ENCODE results near the gene GPRIN1.

GPRIN1 gene

GRCh38 chr5:176656467-176656990 lies 46.6 kb upstream of the GPRIN1 start (continued):
- TF ChIP-seq PATZ1 (tag by site-specific recombination; IDR thresholded peaks at IDR 0.05) (no peak), BCL6B (tag by site-specific recombination; IDR thresholded peaks at IDR 0.05) (no peak), YY2 (tag by site-specific recombination; IDR thresholded peaks at IDR 0.05) (no peak)

GRCh38 chr5:176654856-176655255 lies 44.9 kb upstream of the GPRIN1 start:
- Histone ChIP-seq H3K27ac (ENCODE audit: extremely low read depth, low read depth, low read length) (no peak overlapping the region), H3K4me1 (ENCODE audit: control insufficient read depth, insufficient read depth, low read length) (no peaks in the 10 kb centered on the region), H3K36me3 (ENCODE audit: control insufficient read depth in 2 of 2, insufficient read depth in 1 of 2, low read length in 2 of 2) (peaks cover 4 to 16% of the 10 kb centered on the region in 2 experiments; a peak in 2 of 3 replicates), H3K4me3 (ENCODE audit: low read depth, low read length) (no peak overlapping the region), H3K9me3 (ENCODE audit: control insufficient read depth, insufficient read depth, low read depth, low read length) (no peaks in the 10 kb centered on the region)
- CTCF ChIA-PET, result no interaction called here
- POLR2A ChIA-PET, result no interaction called here
- TF ChIP-seq BCL11A (tag by site-specific recombination; IDR thresholded peaks at IDR 0.05; ENCODE audit: low read depth) (no peak), ZNF16 (tag by site-specific recombination; IDR thresholded peaks at IDR 0.05; ENCODE audit: low read depth) (no peak), ZNF692 (tag by site-specific recombination; IDR thresholded peaks at IDR 0.05) (no peak), ZBTB17 (tag by site-specific recombination; IDR thresholded peaks at IDR 0.05) (no peak), ZNF362 (tag by site-specific recombination; IDR thresholded peaks at IDR 0.05) (no peak), KLF16 (tag by site-specific recombination; IDR thresholded peaks at IDR 0.05) (no peak), ZNF501 (tag by site-specific recombination; IDR thresholded peaks at IDR 0.05) (no peak), GLIS2 (tag by site-specific recombination; IDR thresholded peaks at IDR 0.05) (0 out of 2 replicates have a peak, but pooled peaks have one; percentile 2), KLF10 (tag by site-specific recombination; IDR thresholded peaks at IDR 0.05) (no peak), ZNF626 (tag by site-specific recombination; IDR thresholded peaks at IDR 0.05) (no peak), ZNF133 (tag by site-specific recombination; IDR thresholded peaks at IDR 0.05) (no peak), ZNF792 (tag by site-specific recombination; IDR thresholded peaks at IDR 0.05) (no peak), ZSCAN23 (tag by site-specific recombination; IDR thresholded peaks at IDR 0.05) (no peak), ZNF18 (tag by site-specific recombination; IDR thresholded peaks at IDR 0.05) (no peak), ZNF280C (tag by site-specific recombination; IDR thresholded peaks at IDR 0.05) (no peak), SP2 (tag by site-specific recombination; IDR thresholded peaks at IDR 0.05) (no peak), PRDM1 (tag by site-specific recombination; IDR thresholded peaks at IDR 0.05) (no peak), ZNF449 (tag by site-specific recombination; IDR thresholded peaks at IDR 0.05) (no peak), ZNF580 (tag by site-specific recombination; IDR thresholded peaks at IDR 0.05) (no peak), ZIC2 (tag by site-specific recombination; IDR thresholded peaks at IDR 0.05) (peak; percentile 93), ZNF701 (tag by site-specific recombination; IDR thresholded peaks at IDR 0.05) (no peak)
